Testis (tissue), 2 donors: ENCODE data around the gene APIP.

Source experiments
- CTCF ChIP-seq, 3 experiments: fragments of 450-650 bp in 2 of 3; fragments of 200-600 bp in 1 of 3; sonication (generic) in 1 of 3; IDR thresholded peaks; one replicate each; pipeline ENCODE4 v1.5.1; 2016 to 2019; ENCODE audit warnings: antibody characterized with exemption in 3 of 3, mild to moderate bottlenecking in 2 of 3, moderate library complexity in 1 of 3
- POLR2A ChIP-seq: fragments of 450-650 bp; IDR thresholded peaks from one replicate; pipeline ENCODE4 v1.6.1; 2017; ENCODE audit warnings: antibody characterized with exemption, mild to moderate bottlenecking, moderate library complexity

- TF ChIP-seq CTCF (IDR thresholded peaks at IDR 0.05) (no peak), POLR2A (no peak)
Measured at GRCh38 chr11:34957606-34958005, 41.4 kb upstream of the APIP start.
